ENCODE results near the gene LEPROT.

LEPROT gene

DNA sequence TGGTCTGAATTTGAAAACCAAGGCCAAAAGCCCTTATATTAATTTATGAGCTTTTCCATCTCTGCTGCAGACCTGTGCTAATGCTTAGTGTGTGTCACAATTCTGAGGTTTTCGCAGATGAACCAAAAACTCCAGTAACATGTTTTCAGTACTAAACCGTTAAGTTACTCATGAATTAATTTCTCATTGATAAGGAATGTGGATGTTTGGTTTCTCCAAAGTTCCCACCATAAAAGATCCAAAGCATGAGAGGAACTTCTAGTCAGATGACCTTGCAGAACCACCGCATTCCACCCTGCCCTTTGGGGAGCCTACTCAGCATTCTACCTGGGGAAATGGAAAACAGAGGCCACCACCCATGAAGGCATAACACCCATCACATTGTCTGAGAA lies 7.5 kb upstream of the LEPROT start:
- TF ChIP-seq CTCF (IDR thresholded peaks at IDR 0.05; ENCODE audit: borderline replicate concordance, insufficient read depth, low read depth, low read length) = no peak
- H3K4me3 ChIP-seq (ENCODE audit: low read depth, low read length) = no peak overlapping the region

DNA sequence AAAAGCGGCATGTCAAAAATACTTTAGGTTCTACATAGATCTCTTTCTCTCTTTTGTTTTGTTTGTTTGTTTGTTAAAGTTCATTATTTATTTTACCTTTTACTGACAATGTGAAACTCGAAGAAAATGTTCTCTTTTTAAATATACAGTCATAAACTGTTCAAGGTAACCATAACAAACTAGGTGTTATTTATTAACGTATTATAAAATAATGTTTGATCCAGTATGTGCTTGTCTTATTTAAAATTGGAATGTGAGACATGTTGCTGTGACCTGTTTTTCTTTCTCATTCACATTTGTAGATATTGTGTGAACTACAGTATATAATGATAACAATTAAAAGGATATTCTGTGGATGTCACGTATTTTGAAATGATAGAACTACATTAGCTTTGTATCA lies 5.9 kb upstream of the LEPROT start:
- no peak for TF ChIP-seq CTCF (IDR thresholded peaks at IDR 0.05; ENCODE audit: borderline replicate concordance, insufficient read depth, low read depth, low read length)

DNA sequence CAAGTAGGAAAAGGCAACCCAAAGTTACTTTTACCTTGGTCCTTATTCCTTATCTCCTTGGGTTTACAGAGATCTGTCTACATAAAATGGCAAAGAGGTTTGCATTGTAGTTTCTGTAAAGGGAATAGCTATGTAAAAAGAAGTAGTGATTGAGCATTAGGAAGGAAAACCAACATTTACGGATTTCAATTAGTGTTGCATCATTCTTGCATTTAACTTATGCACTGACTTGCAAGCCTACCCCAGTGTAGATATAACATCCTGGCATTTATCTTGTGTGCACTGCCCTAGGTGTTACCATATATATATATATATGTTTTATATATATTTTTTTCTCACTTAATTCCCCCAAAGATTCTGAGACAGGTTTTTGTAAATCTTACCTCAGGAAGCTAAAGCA lies 3.7 kb upstream of the LEPROT start:
- no peak overlapping the region for H3K4me3 ChIP-seq (ENCODE audit: low read depth, low read length)
- no peak for TF ChIP-seq CTCF (IDR thresholded peaks at IDR 0.05; ENCODE audit: borderline replicate concordance, insufficient read depth, low read depth, low read length)

More for the DNA sequence above, 5.9 kb upstream of the LEPROT start:
- no peak overlapping the region for H3K4me3 ChIP-seq (ENCODE audit: low read depth, low read length)

DNA sequence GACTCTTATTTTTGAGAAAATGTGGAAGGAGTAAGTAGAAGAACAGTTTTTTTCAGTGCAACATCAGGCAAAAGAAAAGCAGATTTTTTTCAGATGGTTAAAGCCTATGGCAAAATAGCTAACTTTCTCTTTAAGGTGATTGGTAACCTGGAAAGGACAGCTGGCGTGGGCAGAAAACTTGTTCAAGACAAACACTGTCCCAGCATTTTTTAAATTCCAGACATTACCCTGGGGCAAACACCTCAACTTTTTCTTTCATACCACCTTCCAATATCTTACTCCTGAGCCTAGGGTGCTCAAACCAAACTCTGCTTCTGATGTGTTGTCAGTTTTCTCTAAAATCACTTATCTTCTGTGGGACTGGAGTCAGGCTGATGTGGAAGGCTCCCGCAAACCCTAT lies 2.7 kb upstream of the LEPROT start:
- TF ChIP-seq CTCF (IDR thresholded peaks at IDR 0.05; ENCODE audit: borderline replicate concordance, insufficient read depth, low read depth, low read length) = no peak
- H3K4me3 ChIP-seq (ENCODE audit: low read depth, low read length) = no peak overlapping the region

DNA sequence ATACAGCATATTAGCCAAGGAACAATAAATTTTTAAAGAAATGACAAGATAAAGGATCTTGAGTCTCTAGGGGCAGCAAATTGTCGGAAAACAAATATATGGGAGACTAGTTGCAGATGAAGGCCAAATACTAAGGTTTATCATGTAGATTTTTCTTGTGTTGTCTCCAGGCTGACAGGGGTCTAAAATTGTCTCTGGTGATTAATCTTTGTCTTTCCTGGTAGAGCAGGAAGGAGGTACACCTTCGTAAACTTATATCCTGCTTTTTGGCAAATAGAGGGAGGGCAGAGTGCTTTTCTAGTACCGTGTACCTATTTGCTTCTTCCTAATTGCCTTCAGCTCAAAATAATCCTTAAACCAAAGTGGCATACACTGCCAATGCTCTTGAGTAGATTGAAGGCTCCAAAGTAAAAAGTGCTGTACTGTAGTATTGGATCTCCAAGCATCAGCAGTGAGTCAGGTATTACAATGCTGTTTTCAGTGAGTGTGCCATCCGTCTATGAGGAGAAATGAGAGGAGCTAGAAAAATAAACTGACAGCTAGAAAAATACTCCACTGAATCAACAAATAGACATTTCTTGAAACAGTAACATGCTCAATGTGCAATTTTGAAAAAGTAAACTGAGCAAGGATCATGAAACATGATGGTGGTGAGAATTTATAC lies 1.8 kb upstream of the LEPROT start:
- no peak for TF ChIP-seq CTCF (IDR thresholded peaks at IDR 0.05; ENCODE audit: borderline replicate concordance, insufficient read depth, low read depth, low read length)
- no peak overlapping the region for H3K4me3 ChIP-seq (ENCODE audit: low read depth, low read length)

GRCh38 chr1:65419681-65420589 lies 533 bp upstream of the LEPROT start:
- no peak for TF ChIP-seq CTCF (IDR thresholded peaks at IDR 0.05; ENCODE audit: borderline replicate concordance, insufficient read depth, low read depth, low read length)
- H3K4me3 ChIP-seq (ENCODE audit: low read depth, low read length) = peak overlapping the region; percentile 98

Measured in GM12875 (cell line).